PC-9 (cell line): ENCODE data around the gene CCL14. TPM values are rescaled to one million over a fixed set of nuclear protein-coding genes. Genes with fewer than 3 reads are reported as not detected.
"Not testable (repeated sequence)": the region's sequence is repeated elsewhere in the genome, so short reads cannot be mapped to it uniquely, and the experiment has no call there.

Source experiments
- BruUV-seq: library from RNA; stranded (reverse); fragments of 400-500 nt; replicated peaks from 2 replicates; lab custom pipeline; 2021; lab: Mats Ljungman, UMichigan
- CTCF ChIA-PET: fragments of 300-600 bp; sonication (Branson Sonifier 250); formaldehyde crosslinking; loops from one replicate; lab custom pipeline; 2022; ENCODE audit warnings: antibody characterized with exemption; lab: Charles Lee
- POLR2A ChIA-PET: fragments of 300-600 bp; sonication (Branson Sonifier 250); formaldehyde crosslinking; loops from one replicate; lab custom pipeline; 2022; ENCODE audit warnings: antibody characterized with exemption; ENCODE audit not compliant: unreplicated experiment; lab: Charles Lee
- DNase-seq, 2 experiments: peaks; one replicate each; pipeline versions ENCODE4 v3.0.0 to v3.0.0-alpha.2; 2015 to 2022; ENCODE audit warnings: mixed read lengths in 1 of 2
- H2AFZ ChIP-seq: fragments of 200-600 bp; sonication (generic); 2 replicates; pipeline ENCODE4 v1.8.1; 2017; ENCODE audit warnings: antibody characterized with exemption
- H3F3A ChIP-seq: fragments of 200-600 bp; sonication (generic); 2 replicates; pipeline ENCODE4 v1.8.1; 2017; ENCODE audit warnings: antibody characterized with exemption, mild to moderate bottlenecking, low read depth; ENCODE audit not compliant: insufficient read depth
- H3K27ac ChIP-seq: fragments of 200-600 bp; sonication (generic); 2 replicates; pipeline ENCODE4 v1.6.1; 2016; ENCODE audit warnings: mixed run types
- H3K27me3 ChIP-seq: fragments of 200-600 bp; sonication (generic); 2 replicates; pipeline ENCODE4 v1.6.1; 2016; ENCODE audit warnings: low read depth, mixed run types; ENCODE audit not compliant: insufficient read depth
- H3K36me3 ChIP-seq: fragments of 200-600 bp; sonication (generic); 2 replicates; pipeline ENCODE4 v1.6.1; 2016; ENCODE audit warnings: low read depth, mixed run types
- H3K4me1 ChIP-seq: fragments of 200-600 bp; sonication (generic); replicated peaks from 2 replicates; pipeline ENCODE4 v1.6.1; 2016; ENCODE audit warnings: mixed run types; ENCODE audit not compliant: insufficient read depth
- H3K4me2 ChIP-seq: fragments of 200-600 bp; sonication (generic); 2 replicates; pipeline ENCODE4 v1.6.1; 2017; ENCODE audit warnings: mixed run types
- H3K4me3 ChIP-seq: fragments of 200-600 bp; sonication (generic); 2 replicates; pipeline ENCODE4 v1.6.1; 2016; ENCODE audit warnings: mixed run types
- H3K79me2 ChIP-seq: fragments of 200-600 bp; sonication (generic); 2 replicates; pipeline ENCODE4 v1.6.1; 2017; ENCODE audit warnings: low read depth, mixed run types
- H3K9me2 ChIP-seq: fragments of 200-600 bp; sonication (generic); 2 replicates; pipeline ENCODE4 v1.8.1; 2017; ENCODE audit warnings: mild to moderate bottlenecking; ENCODE audit not compliant: insufficient read depth
- H3K9me3 ChIP-seq: fragments of 200-600 bp; sonication (generic); 2 replicates; pipeline ENCODE4 v1.8.1; 2016; ENCODE audit warnings: low read depth; ENCODE audit not compliant: insufficient read depth
- H4K20me1 ChIP-seq: fragments of 200-600 bp; sonication (generic); 2 replicates; pipeline ENCODE4 v1.8.1; 2017; ENCODE audit not compliant: insufficient read depth
- EZH2 ChIP-seq: fragments of 200-600 bp; sonication (generic); IDR thresholded peaks from 2 replicates; pipeline ENCODE4 v1.8.0; 2017; ENCODE audit warnings: antibody characterized with exemption, low read depth
- intact Hi-C: fragments of 100-400 bp; cut with micrococcal nuclease; formaldehyde crosslinking; loops from one replicate; pipeline ENCODE4 v1.10.0; 2022; ENCODE audit not compliant: unreplicated experiment
- total RNA-seq: library from RNA; stranded (reverse); gene quantifications from 2 replicates; pipeline ENCODE4 v1.2.3, GENCODE V29; 2021
- TF ChIP-seq, protein P1 (sequence below): fragments of 200-600 bp; sonication (generic); conservative IDR thresholded peaks from 2 replicates; pipeline ENCODE4 v1.6.1; 2017; ENCODE audit warnings: mixed run types, antibody characterized with exemption, mild to moderate bottlenecking, moderate library complexity

Gene CCL14
- total RNA-seq, 1 experiment from 2014 or later: not detected

DNA sequence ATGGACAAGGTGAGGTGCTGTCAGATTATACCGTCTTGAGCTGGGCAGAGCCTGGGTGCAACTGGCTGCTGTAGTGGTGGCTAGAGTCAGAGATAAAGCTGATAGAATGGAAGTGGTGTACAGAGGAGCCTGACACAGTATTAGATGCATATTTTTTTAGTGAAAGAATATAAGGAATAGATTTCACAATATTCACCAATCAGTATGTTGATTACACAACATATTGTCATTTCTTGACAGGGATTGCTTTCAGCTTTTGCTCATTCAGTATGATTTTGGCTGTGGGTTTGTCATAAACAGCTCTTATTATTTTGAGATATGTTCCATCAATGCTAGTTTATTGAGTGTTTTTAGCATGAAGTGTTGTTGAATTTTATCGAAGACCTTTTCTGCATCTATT is 32.9 kb upstream of the CCL14 start:
- Histone ChIP-seq H3K4me2 (no peak overlapping the region), H3K27ac (no peak overlapping the region), H3K4me1 (no peaks in the 10 kb centered on the region), H3K9me3 (no peaks in the 10 kb centered on the region), H3K27me3 (peaks cover 76% of the 10 kb centered on the region), H2AFZ (no peak overlapping the region), H3F3A (no peaks in the 10 kb centered on the region), H4K20me1 (no peaks in the 10 kb centered on the region), H3K79me2 (no peaks in the 10 kb centered on the region), H3K36me3 (no peaks in the 10 kb centered on the region), H3K4me3 (no peak overlapping the region), H3K9me2 (no peaks in the 10 kb centered on the region)
- no peak for DNase-seq
- no TSS peak for BruUV-seq
- POLR2A ChIA-PET: no interaction called here
- TF ChIP-seq EZH2: no peak
- intact Hi-C loops: no loop called here
- CTCF ChIA-PET: no interaction called here

DNA sequence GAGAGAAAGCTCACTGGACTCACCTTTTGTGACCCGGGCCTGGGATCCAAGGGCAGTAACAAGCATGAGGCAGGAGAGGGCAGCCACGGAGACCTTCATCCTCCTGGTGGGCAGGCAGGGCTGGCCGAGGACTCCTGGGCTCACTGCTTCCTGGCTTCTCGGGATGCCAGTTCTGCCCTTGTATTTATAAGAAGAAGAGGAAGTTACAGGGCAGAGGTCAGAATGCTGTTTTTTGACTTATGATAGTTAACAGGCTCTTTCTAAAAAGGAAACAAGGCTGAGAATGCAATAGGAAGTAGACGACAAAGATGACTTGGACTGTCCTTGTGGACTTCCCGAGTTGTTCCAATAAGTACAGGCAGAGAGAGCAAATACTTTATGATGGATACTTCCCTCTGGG is 31.3 kb upstream of the CCL14 start, which contains the start of gene CCL23:
TSS of gene CCL23 (minus strand) at position 174 of the 400 bp plus-strand sequence. CDS start at position 99, 75 bp downstream.
- Histone ChIP-seq H3K9me3 (no peaks in the 10 kb centered on the region), H3K4me3 (no peak within 1 kb of the TSS), H3K9me2 (no peaks in the 10 kb centered on the region), H3K4me2 (no peak within 1 kb of the TSS), H3F3A (no peaks in the 10 kb centered on the region), H3K27me3 (peaks cover 76% of the 10 kb centered on the region), H3K36me3 (no peaks in the 10 kb centered on the region), H3K4me1 (no peaks in the 10 kb centered on the region), H2AFZ (no peak within 1 kb of the TSS), H3K79me2 (no peaks in the 10 kb centered on the region), H4K20me1 (no peaks in the 10 kb centered on the region), H3K27ac (no peak within 1 kb of the TSS)
- no peak for DNase-seq
- no TSS peak for BruUV-seq
- ChIA-PET CTCF (no interaction called here), POLR2A (no interaction called here)
- TF ChIP-seq EZH2: no peak
- TF ChIP-seq, protein P1, sequence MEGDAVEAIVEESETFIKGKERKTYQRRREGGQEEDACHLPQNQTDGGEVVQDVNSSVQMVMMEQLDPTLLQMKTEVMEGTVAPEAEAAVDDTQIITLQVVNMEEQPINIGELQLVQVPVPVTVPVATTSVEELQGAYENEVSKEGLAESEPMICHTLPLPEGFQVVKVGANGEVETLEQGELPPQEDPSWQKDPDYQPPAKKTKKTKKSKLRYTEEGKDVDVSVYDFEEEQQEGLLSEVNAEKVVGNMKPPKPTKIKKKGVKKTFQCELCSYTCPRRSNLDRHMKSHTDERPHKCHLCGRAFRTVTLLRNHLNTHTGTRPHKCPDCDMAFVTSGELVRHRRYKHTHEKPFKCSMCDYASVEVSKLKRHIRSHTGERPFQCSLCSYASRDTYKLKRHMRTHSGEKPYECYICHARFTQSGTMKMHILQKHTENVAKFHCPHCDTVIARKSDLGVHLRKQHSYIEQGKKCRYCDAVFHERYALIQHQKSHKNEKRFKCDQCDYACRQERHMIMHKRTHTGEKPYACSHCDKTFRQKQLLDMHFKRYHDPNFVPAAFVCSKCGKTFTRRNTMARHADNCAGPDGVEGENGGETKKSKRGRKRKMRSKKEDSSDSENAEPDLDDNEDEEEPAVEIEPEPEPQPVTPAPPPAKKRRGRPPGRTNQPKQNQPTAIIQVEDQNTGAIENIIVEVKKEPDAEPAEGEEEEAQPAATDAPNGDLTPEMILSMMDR: no peak
- intact Hi-C loops: no loop called here

DNA sequence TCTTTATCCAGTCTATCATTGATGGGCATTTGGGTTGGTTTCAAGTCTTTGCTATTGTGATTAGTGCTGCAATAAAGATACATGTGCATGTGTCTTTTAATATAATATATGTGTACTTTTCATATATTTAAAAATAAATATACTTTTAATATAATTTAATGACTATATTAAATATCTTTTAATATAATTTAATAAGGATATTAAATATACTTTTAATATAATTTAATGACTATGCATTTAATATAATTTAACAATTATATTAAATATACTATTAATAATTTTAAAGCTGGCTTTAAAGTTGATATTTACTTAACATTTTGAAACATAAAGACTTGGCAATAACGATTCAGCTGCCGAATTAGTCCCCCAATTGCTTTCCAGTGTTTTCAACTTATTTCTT is 30.0 kb upstream of the CCL14 start:
- Histone ChIP-seq H3K36me3 (no peaks in the 10 kb centered on the region), H3K27ac (no peak overlapping the region), H3K9me3 (no peaks in the 10 kb centered on the region), H3K79me2 (no peaks in the 10 kb centered on the region), H3K4me1 (no peaks in the 10 kb centered on the region), H3F3A (no peaks in the 10 kb centered on the region), H2AFZ (no peak overlapping the region), H3K4me2 (no peak overlapping the region), H4K20me1 (no peaks in the 10 kb centered on the region), H3K9me2 (no peaks in the 10 kb centered on the region), H3K4me3 (no peak overlapping the region), H3K27me3 (peaks cover 76% of the 10 kb centered on the region)
- no peak for TF ChIP-seq EZH2
- TF ChIP-seq, protein P1: no peak
- ChIA-PET POLR2A (no interaction called here), CTCF (no interaction called here)
- intact Hi-C loops: no loop called here
- no peak for DNase-seq
- no TSS peak for BruUV-seq

DNA sequence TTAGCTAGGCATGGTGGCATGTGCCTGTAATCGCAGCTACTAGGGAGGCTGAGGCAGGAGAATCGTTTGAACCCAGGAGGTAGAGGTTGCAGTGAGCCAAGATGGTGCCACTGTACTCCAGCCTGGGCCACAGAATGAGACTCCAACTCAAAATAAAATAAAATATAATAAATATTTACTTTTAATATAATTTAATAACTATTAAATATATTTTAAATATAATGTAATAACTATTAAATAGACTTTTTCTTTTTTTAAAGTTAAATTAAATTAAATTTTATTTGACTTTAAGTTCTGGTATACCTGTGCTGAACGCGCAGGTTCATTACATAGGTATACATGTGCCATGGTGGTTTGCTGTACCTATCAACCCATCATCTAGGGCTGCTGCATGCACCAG is 29.4 kb upstream of the CCL14 start:
- CTCF ChIA-PET: not testable (repeated sequence)

More for the DNA sequence above, 29.4 kb upstream of the CCL14 start:
- peaks cover 76% of the 10 kb centered on the region for H3K27me3 ChIP-seq
- H2AFZ ChIP-seq, H3K4me3 ChIP-seq, H3K27ac ChIP-seq, H3K36me3 ChIP-seq, H3F3A ChIP-seq, POLR2A ChIA-PET, H3K9me2 ChIP-seq, H4K20me1 ChIP-seq, DNase-seq, H3K79me2 ChIP-seq, H3K4me2 ChIP-seq, BruUV-seq, H3K4me1 ChIP-seq, H3K9me3 ChIP-seq, intact Hi-C loops: not testable (repeated sequence)
